Keratinocyte (primary cell): ENCODE results near the gene LIMS3. TPM values are rescaled to one million over a fixed set of nuclear protein-coding genes. Genes with fewer than 3 reads are reported as not detected.
"Not testable (repeated sequence)": the region's sequence is repeated elsewhere in the genome, so short reads cannot be mapped to it uniquely, and the experiment has no call there.

Source experiments
- DNase-seq: peaks from one replicate; pipeline ENCODE4 v3.0.0-alpha.2; 2011; ENCODE audit warnings: low read depth, missing footprints, low spot score
- FAIRE-seq: peaks from 2 replicates; lab custom pipeline; 2011; peaks lifted over from hg19 to GRCh38; lab: Jason Lieb, UNC
- H2AFZ ChIP-seq: 2 replicates; pipeline ENCODE4 v1.6.0; 2012; ENCODE audit warnings: low read length, control low read depth, inconsistent platforms; ENCODE audit not compliant: control insufficient read depth
- H3K27ac ChIP-seq: 2 replicates; pipeline ENCODE4 v1.5.1; 2011; ENCODE audit warnings: low read length; ENCODE audit not compliant: control insufficient read depth, insufficient read depth
- H3K27me3 ChIP-seq: 3 replicates; pipeline ENCODE4 v1.6.0; 2011; ENCODE audit warnings: low read length; ENCODE audit not compliant: control insufficient read depth, insufficient read depth; ENCODE audit errors: extremely low read depth
- H3K36me3 ChIP-seq, 2 experiments: 2 replicates in 1 of 2; 3 replicates in 1 of 2; pipeline ENCODE4 v1.5.1; 2011; ENCODE audit warnings: low read length in 2 of 2, mild to moderate bottlenecking in 1 of 2; ENCODE audit not compliant: control insufficient read depth in 2 of 2, insufficient read depth in 2 of 2; ENCODE audit errors: extremely low read depth in 1 of 2
- H3K4me1 ChIP-seq: 3 replicates; pipeline ENCODE4 v1.5.1; 2011; ENCODE audit warnings: low read length; ENCODE audit not compliant: control insufficient read depth, insufficient read depth; ENCODE audit errors: extremely low read depth
- H3K4me2 ChIP-seq: 3 replicates; pipeline ENCODE4 v1.6.0; 2011; ENCODE audit warnings: low read depth, low read length; ENCODE audit not compliant: control insufficient read depth, insufficient read depth; ENCODE audit errors: extremely low read depth
- H3K4me3 ChIP-seq, 3 experiments: fragments of 200-600 bp in 1 of 3; sonication (generic) in 1 of 3; 2 replicates in 2 of 3; 3 replicates in 1 of 3; pipeline ENCODE4 v1.5.1; 2011 to 2016; ENCODE audit warnings: low read length in 3 of 3, mild to moderate bottlenecking in 3 of 3, control low read depth in 2 of 3, inconsistent platforms in 1 of 3, low read depth in 1 of 3, mixed read lengths in 1 of 3, mixed run types in 1 of 3, moderate library complexity in 1 of 3; ENCODE audit not compliant: control insufficient read depth in 2 of 3, insufficient read depth in 2 of 3; ENCODE audit errors: extremely low read depth in 1 of 3
- H3K79me2 ChIP-seq: 2 replicates; pipeline ENCODE4 v1.6.0; 2012; ENCODE audit warnings: low read length; ENCODE audit not compliant: control insufficient read depth, insufficient read depth
- H3K9ac ChIP-seq: 3 replicates; pipeline ENCODE4 v1.6.0; 2011; ENCODE audit warnings: low read length; ENCODE audit not compliant: control insufficient read depth, insufficient read depth; ENCODE audit errors: extremely low read depth
- H3K9me1 ChIP-seq: 3 replicates; pipeline ENCODE4 v1.6.0; 2011; ENCODE audit warnings: low read length; ENCODE audit not compliant: control insufficient read depth, insufficient read depth; ENCODE audit errors: extremely low read depth
- H3K9me3 ChIP-seq: 2 replicates; pipeline ENCODE4 v1.5.1; 2012; ENCODE audit warnings: low read depth, low read length; ENCODE audit not compliant: control insufficient read depth
- H4K20me1 ChIP-seq: 3 replicates; pipeline ENCODE4 v1.6.0; 2011; ENCODE audit warnings: low read length; ENCODE audit not compliant: control insufficient read depth, insufficient read depth; ENCODE audit errors: extremely low read depth
- dilution Hi-C: fragments of 300-500 bp; cut with MboI; formaldehyde crosslinking; loops from one replicate; pipeline ENCODE4 v1.7.0; 2020; ENCODE audit warnings: low sequenced_read_pairs; ENCODE audit not compliant: extremely low pct_ligation_motif_present
- polyA plus RNA-seq, 5 experiments: library from polyadenylated mRNA; depleted of rRNA in 3 of 5; stranded (reverse) in 3 of 5; stranded (forward) in 1 of 5; unstranded in 1 of 5; fragments of >200 nt; gene quantifications; 1 replicate in 1 of 5; 2 replicates in 3 of 5; 3 replicates in 1 of 5; pipeline versions ENCODE4 v1.2.1 to v1.2.3, GENCODE V29; 2011 to 2012; ENCODE audit warnings: missing spikeins in 2 of 5, low read depth in 1 of 5, low replicate concordance in 1 of 5

Gene LIMS3
- polyA plus RNA-seq, 1 donor (not counting 4 experiments of a cell fraction or from before 2014, with no cell fraction given) = not detected

DNA sequence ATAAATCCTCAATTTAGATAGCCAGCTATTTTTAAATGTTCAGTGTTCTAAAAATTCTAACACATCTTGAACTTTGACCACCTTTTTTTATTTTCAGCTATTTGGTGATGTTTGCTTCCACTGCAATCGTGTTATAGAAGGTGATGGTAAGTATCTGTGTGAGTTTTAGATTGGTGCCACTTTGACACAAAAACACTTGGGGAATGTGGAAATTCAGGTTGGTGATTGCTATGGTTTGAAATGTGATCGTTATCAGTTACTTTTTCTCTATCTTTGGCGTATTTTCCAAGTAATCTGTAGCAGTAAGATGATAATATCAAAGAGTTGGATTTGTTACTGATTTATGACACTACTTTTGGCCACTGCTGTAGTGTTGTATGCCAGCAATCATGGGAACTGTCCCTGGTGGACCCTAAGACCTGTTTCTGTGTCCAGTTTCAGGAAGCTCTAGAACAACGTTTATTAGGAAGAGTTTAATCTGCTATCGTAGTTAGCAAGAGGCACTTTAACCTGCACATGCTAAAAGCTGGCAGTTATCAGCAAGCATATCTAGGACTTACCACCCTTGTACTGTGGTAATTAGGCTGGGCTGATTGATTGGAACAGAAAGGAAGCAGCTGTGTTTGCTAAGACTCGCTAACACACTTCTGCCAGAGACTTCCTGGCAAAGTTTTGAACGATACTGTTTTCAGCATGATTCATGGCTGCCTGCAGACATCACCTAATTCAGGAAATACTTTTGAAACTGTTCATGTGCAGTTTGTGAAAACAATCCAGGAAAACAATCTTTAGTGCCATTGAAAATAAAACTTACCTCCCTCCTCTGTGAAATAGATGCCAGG, 23.3 kb downstream of the LIMS3 start:
- H3K27ac ChIP-seq, H3K9me1 ChIP-seq, DNase-seq, H3K4me1 ChIP-seq, H3K9ac ChIP-seq, dilution Hi-C loops, H3K27me3 ChIP-seq, H3K36me3 ChIP-seq, H2AFZ ChIP-seq, H3K79me2 ChIP-seq, H4K20me1 ChIP-seq, H3K4me3 ChIP-seq, H3K4me2 ChIP-seq, H3K9me3 ChIP-seq: not testable (repeated sequence)
- FAIRE-seq = peak; percentile 46

GRCh38 chr2:109924481-109924880, 26.0 kb downstream of the LIMS3 start:
- H3K9ac ChIP-seq, FAIRE-seq, H3K9me1 ChIP-seq, H3K27ac ChIP-seq, H3K79me2 ChIP-seq, dilution Hi-C loops, H3K4me2 ChIP-seq, H3K27me3 ChIP-seq, H3K36me3 ChIP-seq, H2AFZ ChIP-seq, H3K4me1 ChIP-seq, DNase-seq, H3K4me3 ChIP-seq, H4K20me1 ChIP-seq, H3K9me3 ChIP-seq: not testable (repeated sequence)

DNA sequence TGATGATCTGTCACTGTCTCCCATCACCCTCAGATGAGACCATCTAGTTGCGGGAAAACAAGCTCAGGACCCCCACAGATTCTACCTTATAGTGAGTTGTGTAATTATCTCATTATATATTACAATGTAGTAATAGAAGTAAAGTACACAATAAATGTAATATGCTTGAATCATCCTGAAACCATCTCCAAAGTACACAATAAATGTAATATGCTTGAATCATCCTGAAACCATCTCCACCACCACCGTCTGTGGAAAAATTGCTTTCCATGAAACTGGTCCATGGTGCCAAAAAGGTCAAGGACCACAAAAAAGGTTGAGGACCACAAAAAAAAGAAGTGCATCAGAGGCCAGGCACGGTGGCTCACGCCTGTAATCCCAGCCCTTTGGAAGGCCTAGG, 29.3 kb downstream of the LIMS3 start:
- dilution Hi-C loops, H3K9ac ChIP-seq, H3K27ac ChIP-seq, H3K9me1 ChIP-seq, H3K79me2 ChIP-seq, H3K9me3 ChIP-seq, H3K27me3 ChIP-seq, H3K4me3 ChIP-seq, H4K20me1 ChIP-seq, H3K4me1 ChIP-seq, FAIRE-seq, H3K4me2 ChIP-seq, H3K36me3 ChIP-seq, H2AFZ ChIP-seq, DNase-seq: not testable (repeated sequence)

DNA sequence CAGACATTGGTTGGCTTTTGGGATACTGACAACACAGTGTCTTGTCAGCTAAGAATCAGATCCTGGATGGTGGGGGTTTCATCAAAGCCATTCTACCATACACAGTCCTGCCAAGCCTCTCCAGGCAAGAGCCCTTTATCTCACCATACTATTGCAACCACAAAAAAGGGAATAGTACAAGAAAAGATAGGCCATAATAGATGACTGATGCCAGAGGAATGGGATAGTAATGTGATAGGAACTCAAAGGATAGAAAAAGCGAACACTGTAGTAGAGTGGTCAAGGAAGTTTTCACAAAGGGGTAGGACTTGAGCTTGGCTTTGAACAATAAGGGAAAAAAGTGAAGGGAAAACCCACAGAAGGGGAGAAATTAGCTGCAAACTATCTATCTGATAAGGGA, 30.7 kb downstream of the LIMS3 start:
- FAIRE-seq = peak; percentile 94
- H3K27ac ChIP-seq, H3K9me3 ChIP-seq, H2AFZ ChIP-seq, DNase-seq, H3K4me1 ChIP-seq, H3K9me1 ChIP-seq, H3K36me3 ChIP-seq, H3K9ac ChIP-seq, H3K27me3 ChIP-seq, H3K4me3 ChIP-seq, H4K20me1 ChIP-seq, H3K79me2 ChIP-seq, dilution Hi-C loops, H3K4me2 ChIP-seq: not testable (repeated sequence)

- H2AFZ ChIP-seq, FAIRE-seq, H3K4me3 ChIP-seq, H3K79me2 ChIP-seq, H3K4me2 ChIP-seq, H3K4me1 ChIP-seq, H3K27me3 ChIP-seq, H4K20me1 ChIP-seq, H3K9ac ChIP-seq, DNase-seq, dilution Hi-C loops, H3K27ac ChIP-seq, H3K9me1 ChIP-seq, H3K9me3 ChIP-seq, H3K36me3 ChIP-seq: not testable (repeated sequence)
Observed at GRCh38 chr2:109936534-109936933, 38.0 kb downstream of the LIMS3 start.
